SU-DHL-6 (cell line): ENCODE results near the gene EXOSC3.
"Not testable (repeated sequence)": the region's sequence is repeated elsewhere in the genome, so short reads cannot be mapped to it uniquely, and the experiment has no call there.

Source experiments
- CTCF ChIP-seq: fragments of 200-600 bp; sonication (generic); IDR thresholded peaks from one replicate; pipeline ENCODE4 v1.5.1; 2017; ENCODE audit warnings: antibody characterized with exemption, mild to moderate bottlenecking, low read length, moderate library complexity; ENCODE audit not compliant: insufficient read depth, poor library complexity, severe bottlenecking
- EZH2phosphoT487 ChIP-seq: fragments of 200-600 bp; sonication (generic), shearing (Covaris generic); conservative IDR thresholded peaks from 2 replicates; pipeline ENCODE4 v1.6.1; 2018; ENCODE audit warnings: mild to moderate bottlenecking, antibody characterized with exemption, low read length, moderate library complexity, mixed read lengths

DNA sequence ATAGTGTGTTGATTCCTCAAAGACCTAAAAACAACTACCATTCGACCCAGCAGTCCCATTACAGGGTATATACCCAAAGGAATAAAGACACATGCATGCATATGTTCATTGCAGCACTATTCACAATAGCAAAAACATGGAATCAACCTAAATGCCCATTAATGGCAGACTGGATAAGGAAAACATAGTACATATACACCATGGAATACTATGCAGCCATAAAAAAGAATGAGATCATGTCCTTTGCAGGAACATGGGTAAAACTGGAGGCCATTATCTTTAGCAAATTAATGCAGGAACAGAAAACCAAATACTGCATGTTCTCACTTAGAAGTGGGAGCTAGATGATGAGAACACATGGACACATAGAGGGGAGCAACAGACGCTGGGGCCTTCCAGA is 40.3 kb upstream of the EXOSC3 start:
- not testable (repeated sequence) for TF ChIP-seq CTCF, EZH2phosphoT487
